Prostate gland (tissue), 2 donors: Measurements from ENCODE around the gene NXPH4.

Source experiments
- POLR2A ChIP-seq: fragments of 450-650 bp; IDR thresholded peaks from one replicate; pipeline ENCODE4 v1.6.1; 2016; ENCODE audit warnings: antibody characterized with exemption, mild to moderate bottlenecking
- POLR2AphosphoS5 ChIP-seq: sonication (generic); formaldehyde crosslinking; IDR thresholded peaks from one replicate; pipeline ENCODE4 v1.6.1; 2017; ENCODE audit warnings: antibody characterized with exemption
- TF ChIP-seq, protein P1 (sequence below), 4 experiments: fragments of 200-600 bp in 2 of 4; fragments of 450-650 bp in 2 of 4; sonication (generic) in 2 of 4; IDR thresholded peaks; 1 replicate in 3 of 4; 2 replicates in 1 of 4; pipeline ENCODE4 v1.5.1; 2016 to 2019; ENCODE audit warnings: antibody characterized with exemption in 4 of 4, mild to moderate bottlenecking in 2 of 4, moderate library complexity in 2 of 4

DNA sequence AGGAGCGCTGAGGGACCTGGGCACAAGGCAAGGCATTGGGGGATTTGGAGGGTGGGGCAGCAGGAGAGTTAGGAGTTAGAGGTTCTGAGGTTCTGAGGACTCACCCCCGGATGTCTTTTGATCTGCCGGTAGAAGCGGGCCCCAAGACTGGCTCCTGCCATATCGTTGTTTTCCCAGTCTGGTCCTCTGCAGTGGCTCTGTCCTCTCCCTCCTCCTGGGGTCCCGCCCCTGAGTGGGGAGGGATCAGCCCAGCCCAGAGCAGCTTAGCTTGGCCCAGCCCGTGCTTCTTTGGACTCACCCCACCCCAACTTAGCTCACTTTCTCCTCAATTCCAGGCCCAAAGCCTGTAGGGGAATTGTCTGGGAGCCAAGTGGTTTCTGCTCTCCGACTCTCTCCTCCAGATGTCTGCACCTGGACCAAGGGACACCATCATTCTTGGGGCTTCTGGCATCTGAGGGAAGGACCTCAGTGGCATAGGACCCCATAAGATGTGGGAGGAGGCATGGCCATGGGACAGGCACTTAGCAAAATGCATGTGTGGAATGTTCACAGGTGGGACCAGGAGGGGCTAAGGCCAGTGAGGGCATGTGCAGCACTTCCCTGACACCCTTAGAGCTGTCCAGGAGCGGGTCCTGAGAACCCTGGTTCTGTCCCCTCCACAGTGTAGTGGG is 20.5 kb downstream of the NXPH4 start:
- TF ChIP-seq POLR2AphosphoS5 (no peak), POLR2A (no peak)
- TF ChIP-seq, protein P1, sequence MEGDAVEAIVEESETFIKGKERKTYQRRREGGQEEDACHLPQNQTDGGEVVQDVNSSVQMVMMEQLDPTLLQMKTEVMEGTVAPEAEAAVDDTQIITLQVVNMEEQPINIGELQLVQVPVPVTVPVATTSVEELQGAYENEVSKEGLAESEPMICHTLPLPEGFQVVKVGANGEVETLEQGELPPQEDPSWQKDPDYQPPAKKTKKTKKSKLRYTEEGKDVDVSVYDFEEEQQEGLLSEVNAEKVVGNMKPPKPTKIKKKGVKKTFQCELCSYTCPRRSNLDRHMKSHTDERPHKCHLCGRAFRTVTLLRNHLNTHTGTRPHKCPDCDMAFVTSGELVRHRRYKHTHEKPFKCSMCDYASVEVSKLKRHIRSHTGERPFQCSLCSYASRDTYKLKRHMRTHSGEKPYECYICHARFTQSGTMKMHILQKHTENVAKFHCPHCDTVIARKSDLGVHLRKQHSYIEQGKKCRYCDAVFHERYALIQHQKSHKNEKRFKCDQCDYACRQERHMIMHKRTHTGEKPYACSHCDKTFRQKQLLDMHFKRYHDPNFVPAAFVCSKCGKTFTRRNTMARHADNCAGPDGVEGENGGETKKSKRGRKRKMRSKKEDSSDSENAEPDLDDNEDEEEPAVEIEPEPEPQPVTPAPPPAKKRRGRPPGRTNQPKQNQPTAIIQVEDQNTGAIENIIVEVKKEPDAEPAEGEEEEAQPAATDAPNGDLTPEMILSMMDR (IDR thresholded peaks at IDR 0.05): no peak
